HG02588 (cell line): ENCODE measurements around the gene PAGE2.
"Not testable (repeated sequence)": the region's sequence is repeated elsewhere in the genome, so short reads cannot be mapped to it uniquely, and the experiment has no call there.

Experiments
- ATAC-seq: cut with Tn5 transposase; IDR thresholded peaks from one replicate; pipeline ENCODE4 v1.9.1; 2021; ENCODE audit warnings: mild to moderate bottlenecking, moderate library complexity; ENCODE audit not compliant: unreplicated experiment

PAGE2 gene

GRCh38 chrX:55088795-55089489, at the start of gene PAGE2:
TSS of gene PAGE2 (plus strand) at chrX:55089018. CDS start at chrX:55090021, 1,003 bp downstream.
- ATAC-seq, result no peak

- no peak for ATAC-seq
Observed at GRCh38 chrX:55039471-55039870, 49.3 kb upstream of the PAGE2 start.

GRCh38 chrX:55041514-55041913, 47.3 kb upstream of the PAGE2 start:
- ATAC-seq, result no peak

GRCh38 chrX:55050599-55050998, 38.2 kb upstream of the PAGE2 start:
- ATAC-seq, result not testable (repeated sequence)

- ATAC-seq, result no peak
Observed at GRCh38 chrX:55056820-55057674, 31.8 kb upstream of the PAGE2 start.

GRCh38 chrX:55057675-55058249, 31.1 kb upstream of the PAGE2 start:
- ATAC-seq, result peak; percentile 54

GRCh38 chrX:55067180-55067579, 21.6 kb upstream of the PAGE2 start:
- ATAC-seq, result not testable (repeated sequence)

- no peak for ATAC-seq
Observed at GRCh38 chrX:55072286-55072685, 16.5 kb upstream of the PAGE2 start.

GRCh38 chrX:55074851-55075467, 13.9 kb upstream of the PAGE2 start, which contains the start of gene PAGE2B:
TSS of gene PAGE2B (plus strand) at chrX:55075030. CDS start at chrX:55076042, 1,012 bp downstream.
- ATAC-seq, result no peak

- no peak for ATAC-seq
Observed at GRCh38 chrX:55098691-55099090, 9.9 kb downstream of the PAGE2 start.

- no peak for ATAC-seq
Observed at GRCh38 chrX:55099162-55099561, 10.3 kb downstream of the PAGE2 start.

- no peak for ATAC-seq
Observed at GRCh38 chrX:55102754-55103153, 13.9 kb downstream of the PAGE2 start.

- ATAC-seq, result no peak
Observed at GRCh38 chrX:55107262-55107661, 18.4 kb downstream of the PAGE2 start.

- no peak for ATAC-seq
Observed at GRCh38 chrX:55107911-55108310, 19.1 kb downstream of the PAGE2 start.

- no peak for ATAC-seq
Observed at GRCh38 chrX:55109306-55109705, 20.5 kb downstream of the PAGE2 start.

GRCh38 chrX:55111578-55112254, 22.9 kb downstream of the PAGE2 start:
- no peak for ATAC-seq

- ATAC-seq, result not testable (repeated sequence)
Observed at GRCh38 chrX:55116589-55116988, 27.8 kb downstream of the PAGE2 start.

- no peak for ATAC-seq
Observed at GRCh38 chrX:55118574-55118973, 29.8 kb downstream of the PAGE2 start.

GRCh38 chrX:55119271-55119670, 30.5 kb downstream of the PAGE2 start:
- no peak for ATAC-seq

- ATAC-seq, result no peak
Observed at GRCh38 chrX:55119712-55120111, 30.9 kb downstream of the PAGE2 start.
